GM12873 (cell line): Measurements from ENCODE around the gene GLRA2.
A peak's percentile ranks its signal among the peaks of the same experiment; 100 is the strongest.

ENCODE experiments used
- TF ChIP-seq, protein P1 (sequence below): IDR thresholded peaks from 2 replicates; pipeline ENCODE4 v1.5.1; 2012; ENCODE audit warnings: low read depth, mild to moderate bottlenecking, moderate library complexity, low read length, control low read depth; ENCODE audit not compliant: insufficient read depth; ENCODE audit errors: missing control alignments

Gene GLRA2

GRCh38 chrX:14505648-14506047, 23.7 kb upstream of the GLRA2 start:
- TF ChIP-seq, protein P1, sequence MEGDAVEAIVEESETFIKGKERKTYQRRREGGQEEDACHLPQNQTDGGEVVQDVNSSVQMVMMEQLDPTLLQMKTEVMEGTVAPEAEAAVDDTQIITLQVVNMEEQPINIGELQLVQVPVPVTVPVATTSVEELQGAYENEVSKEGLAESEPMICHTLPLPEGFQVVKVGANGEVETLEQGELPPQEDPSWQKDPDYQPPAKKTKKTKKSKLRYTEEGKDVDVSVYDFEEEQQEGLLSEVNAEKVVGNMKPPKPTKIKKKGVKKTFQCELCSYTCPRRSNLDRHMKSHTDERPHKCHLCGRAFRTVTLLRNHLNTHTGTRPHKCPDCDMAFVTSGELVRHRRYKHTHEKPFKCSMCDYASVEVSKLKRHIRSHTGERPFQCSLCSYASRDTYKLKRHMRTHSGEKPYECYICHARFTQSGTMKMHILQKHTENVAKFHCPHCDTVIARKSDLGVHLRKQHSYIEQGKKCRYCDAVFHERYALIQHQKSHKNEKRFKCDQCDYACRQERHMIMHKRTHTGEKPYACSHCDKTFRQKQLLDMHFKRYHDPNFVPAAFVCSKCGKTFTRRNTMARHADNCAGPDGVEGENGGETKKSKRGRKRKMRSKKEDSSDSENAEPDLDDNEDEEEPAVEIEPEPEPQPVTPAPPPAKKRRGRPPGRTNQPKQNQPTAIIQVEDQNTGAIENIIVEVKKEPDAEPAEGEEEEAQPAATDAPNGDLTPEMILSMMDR = no peak

GRCh38 chrX:14506866-14507265, 22.5 kb upstream of the GLRA2 start:
- TF ChIP-seq, protein P1 = no peak

DNA sequence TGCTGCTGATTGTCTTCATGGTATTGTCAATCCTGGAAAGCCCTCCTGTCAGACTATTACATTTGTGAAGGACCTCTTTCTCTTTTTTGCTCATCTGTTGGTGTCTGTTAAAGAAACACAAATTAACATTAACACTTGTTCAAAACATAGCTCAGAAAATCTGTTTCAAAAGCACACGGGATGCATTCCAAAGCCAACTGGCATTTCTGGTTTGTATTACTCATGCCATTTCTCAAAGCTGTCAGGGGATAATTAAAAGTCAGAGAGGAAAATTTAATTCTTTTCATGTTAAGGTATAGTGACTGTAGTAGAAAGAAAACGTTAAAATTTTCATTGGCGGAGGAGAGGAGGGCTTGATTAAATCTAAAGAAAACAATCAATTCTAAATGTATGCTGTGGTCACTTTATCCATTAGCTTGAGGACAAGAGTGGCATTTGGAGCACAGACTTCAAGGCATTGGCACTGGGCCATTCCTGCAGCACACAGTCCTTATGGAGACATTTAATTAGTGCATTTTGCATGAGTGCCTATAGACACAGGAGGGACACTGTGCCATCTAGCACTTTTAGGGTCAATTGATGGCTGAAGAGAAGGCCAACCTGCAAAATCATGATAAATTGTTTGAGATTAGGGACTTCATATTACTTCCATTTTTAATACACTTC, 21.2 kb upstream of the GLRA2 start:
- TF ChIP-seq, protein P1 = no peak

DNA sequence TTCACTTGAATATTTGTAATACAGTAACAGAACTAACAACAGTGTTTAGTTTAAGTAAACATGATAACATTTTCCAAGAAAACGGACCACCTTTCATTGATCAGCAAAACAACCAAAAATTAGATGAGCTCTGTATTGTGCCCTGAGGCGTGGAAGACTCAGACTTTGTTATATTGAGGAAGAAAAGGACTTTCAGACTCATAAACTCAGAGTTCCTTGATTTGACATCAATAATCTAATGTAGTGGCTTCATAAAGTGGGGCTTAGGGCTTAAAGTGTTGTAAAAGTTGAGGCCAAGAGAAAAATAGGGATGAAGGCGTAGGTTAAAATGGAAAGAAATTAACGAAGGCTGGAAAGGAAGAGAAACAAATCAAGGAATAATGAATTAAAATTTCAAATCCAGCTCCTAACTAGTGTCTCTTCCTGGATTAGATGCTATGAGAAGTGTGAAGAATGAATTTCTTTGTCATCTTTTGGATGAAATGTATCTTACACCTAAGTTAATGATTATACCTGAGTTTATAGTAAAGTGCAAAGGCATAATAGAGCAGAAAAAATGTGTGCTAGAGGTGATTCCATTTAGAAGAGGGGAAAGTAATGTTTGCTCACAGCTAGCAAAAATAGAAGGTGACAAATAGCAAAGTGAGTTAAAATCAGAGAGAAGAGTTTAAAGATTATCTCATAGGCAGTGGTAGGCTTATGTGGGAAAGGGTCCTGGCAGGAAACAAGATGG, 19.8 kb upstream of the GLRA2 start:
- TF ChIP-seq, protein P1 = no peak

DNA sequence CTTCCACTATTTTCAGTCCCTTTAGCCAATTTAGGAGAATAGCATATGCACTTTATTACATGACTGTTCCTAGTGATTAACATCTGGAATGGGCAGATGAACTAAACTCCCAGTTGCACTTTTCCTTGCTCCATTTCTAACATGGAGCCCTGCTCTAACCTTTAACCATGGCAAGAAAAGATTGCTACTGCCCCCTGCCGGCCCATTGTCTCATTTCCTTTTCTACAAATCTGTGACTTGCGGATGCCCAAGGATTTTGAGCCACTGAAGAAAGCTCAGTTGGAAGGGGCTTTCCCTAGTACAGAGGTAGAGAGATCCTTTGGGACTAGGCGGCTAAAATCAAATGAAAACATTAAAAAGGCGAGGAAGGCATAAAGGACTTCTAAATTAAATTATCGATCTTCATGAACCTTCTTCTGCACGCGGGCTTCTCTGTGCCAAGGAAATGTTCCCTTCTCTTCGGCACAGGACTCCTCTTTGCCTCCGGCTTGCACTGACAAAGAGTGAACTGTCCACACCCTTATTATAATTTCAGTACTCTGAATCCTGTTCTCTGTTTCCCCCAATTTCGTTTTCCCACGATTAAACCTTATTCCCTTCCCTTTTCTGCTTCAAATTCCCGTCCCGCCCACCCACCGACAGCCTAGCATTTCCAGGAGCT, 577 bp upstream of the GLRA2 start:
- TF ChIP-seq, protein P1 = peak; percentile 59

GRCh38 chrX:14533867-14534266, 4.5 kb downstream of the GLRA2 start:
- TF ChIP-seq, protein P1 = no peak

DNA sequence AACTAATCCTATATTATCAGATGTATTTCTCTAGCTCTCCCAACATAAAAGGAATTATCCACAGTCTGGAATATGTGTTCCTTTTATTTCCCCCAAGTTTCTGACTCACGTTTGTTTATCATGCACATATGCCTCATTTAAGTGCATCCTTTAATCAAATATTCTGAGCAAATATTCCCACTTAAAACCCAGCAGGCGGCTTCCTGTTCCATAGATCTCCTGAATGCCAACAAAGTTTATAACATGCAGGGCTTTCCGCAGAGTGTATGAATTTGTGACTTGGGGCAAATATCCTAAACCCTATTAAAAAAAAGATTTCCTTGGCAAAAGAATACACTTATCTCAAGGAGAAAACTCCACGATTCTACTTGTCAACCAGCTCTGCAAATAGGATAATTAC, 16.9 kb downstream of the GLRA2 start:
- TF ChIP-seq, protein P1 = no peak
